Measurements from ENCODE around the gene ALK.

The ALK gene

DNA sequence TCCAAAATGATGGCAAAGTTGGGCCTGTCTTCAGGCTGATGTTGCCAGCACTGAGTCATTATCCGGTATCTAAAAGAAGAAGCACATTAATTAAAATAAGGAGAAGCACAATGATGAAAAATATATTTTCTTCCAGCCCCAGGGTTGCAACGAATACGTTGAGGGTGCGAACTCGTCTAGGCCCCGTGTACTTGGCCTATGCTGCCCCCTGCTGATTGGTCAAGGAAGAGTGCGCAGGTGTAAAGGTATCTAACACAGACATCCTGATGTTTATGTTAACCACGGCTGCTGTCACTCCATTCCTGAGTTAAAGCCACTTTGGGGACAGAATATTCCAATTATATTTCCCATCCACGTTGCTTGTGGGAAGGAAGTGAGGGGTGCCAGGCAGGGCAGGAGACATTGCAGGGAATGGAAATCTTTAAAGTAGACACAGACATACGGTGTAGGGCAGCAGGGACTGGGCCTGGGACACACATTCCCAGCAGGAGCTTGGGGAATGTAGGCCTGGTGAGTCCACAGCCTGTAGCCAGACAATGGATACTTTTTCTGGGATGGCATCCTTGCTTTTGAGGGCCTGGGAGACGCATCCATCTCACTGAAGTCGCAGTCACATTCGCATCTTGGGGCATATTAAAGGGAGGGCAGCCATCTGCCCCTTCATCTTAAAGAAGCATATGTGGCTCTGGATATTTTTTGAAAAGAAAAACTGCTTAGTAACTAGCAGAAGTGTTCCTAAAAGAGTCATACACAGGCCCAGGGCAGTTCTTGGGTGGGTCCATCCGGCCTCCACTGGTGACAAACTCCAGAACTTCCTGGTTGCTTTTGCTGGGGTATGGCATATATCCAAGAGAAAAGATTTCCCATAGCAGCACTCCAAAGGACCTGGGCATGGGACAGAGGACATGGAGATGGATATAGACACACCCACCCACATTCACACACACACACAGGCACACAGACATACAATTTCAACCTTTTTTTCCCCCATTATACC lies 724.3 kb downstream of the ALK start:
- peak; percentile 55 to 75 for DNase-seq (ENCODE audit: low read depth in 2 of 2)

DNA sequence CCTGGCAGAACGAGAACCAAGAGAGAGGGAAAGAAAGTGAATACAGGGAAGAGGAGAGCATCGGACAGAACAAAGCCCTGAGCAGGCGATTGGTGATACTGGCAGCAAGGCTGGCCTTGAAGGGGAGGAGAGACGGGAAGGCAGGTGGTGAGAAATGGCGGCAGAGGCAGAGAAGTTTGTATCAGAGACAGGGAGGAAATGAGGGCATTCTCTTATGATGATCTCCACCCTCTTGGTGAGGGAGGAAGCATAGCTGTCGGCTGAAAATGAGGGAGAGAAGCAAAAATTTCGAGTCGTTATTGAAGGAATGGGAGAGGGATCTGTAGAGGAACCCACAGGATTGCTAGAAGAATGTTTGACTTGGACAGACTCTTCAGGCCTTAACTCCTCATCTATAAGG lies 725.6 kb downstream of the ALK start:
- no peak for DNase-seq (ENCODE audit: low read depth in 2 of 2)

DNA sequence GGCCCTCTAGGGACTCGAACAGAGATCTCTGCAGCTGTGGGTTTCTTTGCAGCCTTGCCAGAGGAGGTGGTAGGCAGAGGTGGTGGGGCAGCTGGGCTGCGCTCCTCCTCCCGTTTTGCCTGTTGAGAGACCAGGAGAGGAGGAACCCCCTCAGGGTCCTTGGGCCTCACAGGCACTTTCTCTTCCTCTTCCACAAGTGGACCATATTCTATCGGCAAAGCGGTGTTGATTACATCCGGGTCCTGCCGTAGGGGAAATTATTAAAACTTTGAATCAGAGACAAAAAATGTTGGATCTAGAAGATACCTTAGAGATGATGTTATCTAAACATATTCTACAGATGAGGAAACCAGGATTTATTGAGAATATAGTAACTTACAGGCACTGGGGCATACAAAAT lies 727.7 kb downstream of the ALK start:
- no peak for DNase-seq (ENCODE audit: low read depth in 2 of 2)

DNA sequence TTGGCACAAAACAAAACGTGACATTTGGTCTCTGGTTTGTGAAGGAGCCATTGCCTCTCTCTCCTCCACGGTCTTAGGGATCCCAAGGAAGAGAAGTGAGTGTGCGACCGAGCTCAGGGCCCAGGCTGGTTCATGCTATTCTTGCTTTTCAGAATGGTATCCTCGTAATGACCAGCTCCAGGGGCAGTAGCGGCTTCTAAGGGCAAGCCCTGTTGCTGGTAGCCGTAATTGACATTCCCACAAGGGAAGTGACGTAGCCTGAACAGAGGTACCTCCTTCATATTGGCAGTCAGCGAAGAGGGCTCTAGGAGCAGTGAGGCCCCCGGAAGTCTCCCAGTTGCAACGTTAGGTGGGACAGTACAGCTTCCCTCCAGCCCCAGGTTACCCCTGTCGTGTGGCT lies 728.3 kb downstream of the ALK start:
- no peak for DNase-seq (ENCODE audit: low read depth in 2 of 2)

DNA sequence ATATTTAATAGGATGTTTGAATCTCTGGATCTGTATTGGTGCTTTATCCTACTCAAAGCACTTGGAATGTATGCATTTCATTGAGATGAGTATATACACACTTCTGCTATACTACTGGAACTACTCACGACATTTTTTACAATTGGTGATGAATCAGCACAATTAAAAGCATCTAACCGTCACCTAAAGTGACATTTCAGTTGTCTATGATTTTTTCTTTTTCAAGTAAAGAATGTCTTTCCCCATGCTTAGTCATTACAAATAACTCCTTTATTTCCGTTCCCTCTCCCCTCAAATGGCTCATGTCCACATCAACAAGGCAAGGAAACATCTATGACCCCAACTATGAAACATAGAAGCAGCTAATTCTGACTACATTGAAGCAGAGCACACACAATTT lies 728.9 kb downstream of the ALK start:
- no peak for DNase-seq (ENCODE audit: low read depth in 2 of 2)

DNA sequence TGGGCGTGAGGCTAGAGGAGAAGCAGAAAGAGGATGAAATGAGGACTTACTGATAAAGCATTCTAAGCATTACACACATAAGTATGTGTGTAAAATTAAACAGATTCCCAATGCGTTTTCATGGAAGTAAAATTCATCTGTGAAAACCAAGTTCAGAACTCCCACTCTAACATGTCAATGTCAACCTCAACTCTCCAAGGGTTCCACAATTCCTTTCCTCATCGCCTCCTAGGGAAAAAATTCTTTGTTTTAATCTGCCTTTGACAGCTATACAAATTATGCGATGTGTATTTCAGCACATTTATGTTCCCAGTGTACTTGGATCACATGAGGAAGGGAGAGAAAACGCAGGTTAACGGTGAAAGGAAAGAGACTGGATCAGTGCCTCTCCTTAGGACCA lies 729.6 kb downstream of the ALK start:
- no peak for DNase-seq (ENCODE audit: low read depth in 2 of 2)

DNA sequence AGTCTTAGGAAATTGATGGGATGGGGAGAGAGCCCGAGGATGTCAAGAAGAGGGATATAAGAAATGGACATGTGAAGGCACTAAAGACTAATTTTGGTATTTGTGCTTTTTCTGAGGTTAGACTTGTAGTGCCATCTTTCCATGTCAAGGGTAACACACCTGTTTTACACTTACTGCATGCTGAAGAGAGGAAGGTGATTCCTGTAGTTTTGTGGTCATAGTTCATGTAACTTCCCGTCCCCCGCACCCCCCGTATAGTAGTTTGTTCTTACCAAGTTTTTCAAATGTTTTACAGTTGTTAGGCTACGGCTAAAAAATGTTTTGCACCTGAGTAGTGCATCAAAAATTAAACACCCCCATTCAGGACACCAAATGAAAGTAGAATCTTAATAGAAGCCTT lies 732.3 kb downstream of the ALK start:
- no peak for DNase-seq (ENCODE audit: low read depth in 2 of 2)

DNA sequence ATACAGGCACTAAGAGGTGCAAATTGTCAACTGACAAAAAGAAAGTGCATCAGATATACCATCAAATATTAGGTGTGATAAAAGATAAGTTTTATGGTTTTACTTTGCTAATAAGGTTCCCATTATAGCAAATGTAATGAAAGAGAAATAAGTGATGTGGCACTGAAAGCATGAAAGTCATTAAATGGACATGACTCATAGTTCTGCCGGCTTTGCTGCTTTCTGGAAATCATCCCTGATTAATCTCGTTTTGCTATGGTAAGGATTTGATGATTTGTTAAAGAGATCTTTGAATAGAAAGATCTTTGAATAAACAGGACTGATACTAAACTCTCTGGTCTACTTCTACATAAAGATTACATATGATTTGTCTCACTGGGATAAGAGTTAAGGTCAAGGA lies 733.5 kb downstream of the ALK start:
- no peak for DNase-seq (ENCODE audit: low read depth in 2 of 2)

DNA sequence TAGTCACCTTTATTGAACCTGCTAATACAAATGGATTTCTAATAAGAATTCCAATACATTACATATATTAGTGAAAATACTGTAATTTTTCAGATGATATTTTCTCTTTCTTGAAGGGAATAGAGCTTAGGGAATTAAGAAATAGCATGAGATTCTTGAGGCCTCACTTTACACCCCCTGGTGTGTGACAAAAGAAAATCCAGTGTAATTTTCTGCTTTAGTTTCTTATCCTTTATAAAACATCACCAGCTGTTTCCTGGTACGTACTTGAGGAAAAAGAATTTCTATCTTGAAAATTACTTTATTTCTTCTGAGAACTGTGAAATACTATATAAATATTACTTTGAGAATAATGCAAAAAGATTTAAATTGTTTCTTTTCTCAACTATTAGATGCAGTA lies 734.6 kb downstream of the ALK start:
- no peak for DNase-seq (ENCODE audit: low read depth in 2 of 2)

DNA sequence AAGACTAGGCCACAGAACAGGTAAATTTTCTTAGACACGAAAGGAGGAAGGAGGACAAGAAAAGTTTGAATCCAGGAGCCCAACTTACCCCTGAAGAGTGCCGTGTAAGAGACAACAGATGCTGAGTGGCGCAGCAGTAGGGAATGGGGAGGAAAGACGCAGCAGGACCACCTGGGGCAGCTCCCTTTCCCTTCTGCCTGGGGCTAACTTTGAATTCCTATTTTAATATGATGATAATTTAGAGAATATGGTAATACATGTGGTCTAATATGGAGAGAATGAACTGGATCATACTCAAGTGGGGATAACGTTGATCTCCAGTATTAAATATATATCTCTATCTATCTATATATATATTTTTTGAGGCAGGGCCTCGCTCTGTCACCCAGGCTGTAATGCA lies 736.9 kb downstream of the ALK start:
- no peak for DNase-seq (ENCODE audit: low read depth in 2 of 2)

DNA sequence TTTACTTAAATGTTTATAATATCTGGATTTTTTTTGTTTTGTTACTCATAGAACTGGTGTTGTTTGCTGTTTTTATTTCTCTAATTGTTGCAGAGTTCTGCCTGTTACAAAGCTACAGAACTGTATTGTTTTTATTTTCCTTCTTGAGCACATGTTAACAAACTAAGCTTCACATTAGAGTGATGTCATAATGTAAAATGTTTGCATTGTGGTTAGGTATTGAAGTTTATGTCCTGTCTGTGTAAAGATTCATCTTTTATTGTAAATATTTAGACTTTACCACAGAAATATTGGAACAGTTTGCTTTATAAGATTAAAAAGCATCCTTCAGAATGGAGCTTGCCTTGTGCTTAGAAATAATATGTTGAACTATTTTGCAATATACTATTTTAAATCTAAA lies 738.5 kb downstream of the ALK start:
- no peak for DNase-seq (ENCODE audit: low read depth in 2 of 2)

DNA sequence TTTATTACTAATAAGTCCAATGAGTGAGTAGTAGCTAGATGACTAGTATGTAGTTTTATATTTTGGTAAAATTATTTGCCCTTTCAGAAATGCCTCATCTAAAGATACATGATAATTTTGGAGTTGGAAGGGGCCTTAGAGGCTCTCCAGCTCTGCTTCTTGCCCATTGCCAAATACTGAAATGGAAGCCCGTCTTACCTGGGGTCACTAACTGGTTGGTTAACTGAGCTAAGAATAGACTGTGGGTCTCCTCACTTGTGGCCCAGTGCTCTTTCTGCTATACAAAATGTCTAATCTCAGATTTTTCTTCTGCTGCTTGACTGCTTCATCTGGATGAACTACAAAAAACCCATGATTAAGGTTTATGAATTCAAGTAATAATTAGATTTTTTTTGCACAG lies 739.1 kb downstream of the ALK start:
- no peak for DNase-seq (ENCODE audit: low read depth in 2 of 2)

DNA sequence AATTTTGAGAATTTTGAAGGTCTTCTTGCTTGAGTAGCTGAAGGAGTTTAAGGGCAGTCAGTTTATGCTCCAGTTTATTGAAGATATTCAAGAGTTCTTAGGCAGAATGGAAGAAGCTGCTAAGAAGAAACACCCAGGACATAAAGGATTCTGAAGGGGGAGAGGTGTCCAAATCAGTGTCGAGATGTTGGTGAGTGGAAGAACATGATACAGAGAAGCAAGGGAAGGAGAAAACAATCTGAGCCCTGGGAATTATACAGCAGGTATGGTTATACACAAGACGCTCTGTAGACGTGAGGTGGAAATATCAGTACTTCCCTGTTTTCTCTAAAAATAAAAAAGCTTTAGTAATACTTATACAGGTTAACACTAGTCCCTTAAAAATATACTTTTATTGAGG lies 746.0 kb downstream of the ALK start:
- no peak for DNase-seq (ENCODE audit: low read depth in 2 of 2)

DNA sequence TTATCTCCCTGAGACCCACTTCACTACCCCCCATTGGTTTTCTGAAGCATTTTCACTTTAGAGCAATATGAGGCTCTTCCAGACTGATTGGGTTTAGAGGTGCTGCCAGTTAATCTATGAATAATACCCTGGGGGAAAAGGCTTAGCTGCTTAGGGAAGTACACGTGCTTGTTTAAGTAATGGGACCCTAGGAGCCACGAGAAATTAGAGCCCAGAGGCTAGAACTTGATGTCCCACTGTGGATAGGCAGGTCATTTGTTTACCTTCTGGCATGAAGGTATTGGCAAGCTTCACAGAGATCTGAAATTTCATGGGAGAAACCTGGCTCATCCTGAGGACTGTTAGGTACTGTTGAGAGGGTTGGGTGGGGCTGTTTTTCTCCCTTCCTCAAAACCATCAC lies 746.4 kb downstream of the ALK start:
- DNase-seq (ENCODE audit: low read depth in 2 of 2) = no peak

DNA sequence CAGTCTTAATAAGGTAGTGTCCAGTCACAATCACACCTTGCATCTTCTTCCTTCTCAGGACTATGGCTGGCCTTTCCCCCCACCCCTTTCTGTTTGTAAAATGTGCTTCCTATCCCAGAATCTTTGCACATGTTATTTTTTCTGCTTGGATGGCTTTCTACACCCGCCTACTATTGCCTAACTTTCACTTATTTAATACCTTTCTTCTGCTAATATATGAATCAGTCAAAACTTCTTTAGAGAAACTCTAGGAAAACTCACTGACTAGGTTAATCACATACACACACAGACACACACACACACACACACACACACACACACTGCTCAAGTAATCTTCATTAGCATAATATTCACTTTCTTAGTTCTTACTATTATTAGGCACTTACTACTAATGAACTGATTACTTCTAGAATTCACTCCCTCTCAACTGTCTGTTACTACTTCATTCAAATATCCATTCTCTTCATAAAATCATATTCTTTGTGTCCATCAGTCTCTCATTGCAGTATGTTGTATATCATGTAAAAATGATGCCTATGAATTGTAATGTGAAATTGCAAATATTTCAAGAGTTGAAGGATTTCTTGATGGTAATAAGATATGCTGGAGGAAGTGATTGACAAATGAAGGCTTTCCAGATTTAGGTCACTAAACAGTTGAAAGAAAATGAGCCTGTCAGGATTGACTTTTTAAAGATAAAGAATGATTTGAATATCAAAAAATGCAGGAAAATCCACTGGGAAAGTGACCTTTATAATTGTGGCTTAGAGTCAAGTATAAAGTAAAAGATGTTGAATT lies 754.9 kb downstream of the ALK start:
- no peak for DNase-seq (ENCODE audit: low read depth in 2 of 2)

DNA sequence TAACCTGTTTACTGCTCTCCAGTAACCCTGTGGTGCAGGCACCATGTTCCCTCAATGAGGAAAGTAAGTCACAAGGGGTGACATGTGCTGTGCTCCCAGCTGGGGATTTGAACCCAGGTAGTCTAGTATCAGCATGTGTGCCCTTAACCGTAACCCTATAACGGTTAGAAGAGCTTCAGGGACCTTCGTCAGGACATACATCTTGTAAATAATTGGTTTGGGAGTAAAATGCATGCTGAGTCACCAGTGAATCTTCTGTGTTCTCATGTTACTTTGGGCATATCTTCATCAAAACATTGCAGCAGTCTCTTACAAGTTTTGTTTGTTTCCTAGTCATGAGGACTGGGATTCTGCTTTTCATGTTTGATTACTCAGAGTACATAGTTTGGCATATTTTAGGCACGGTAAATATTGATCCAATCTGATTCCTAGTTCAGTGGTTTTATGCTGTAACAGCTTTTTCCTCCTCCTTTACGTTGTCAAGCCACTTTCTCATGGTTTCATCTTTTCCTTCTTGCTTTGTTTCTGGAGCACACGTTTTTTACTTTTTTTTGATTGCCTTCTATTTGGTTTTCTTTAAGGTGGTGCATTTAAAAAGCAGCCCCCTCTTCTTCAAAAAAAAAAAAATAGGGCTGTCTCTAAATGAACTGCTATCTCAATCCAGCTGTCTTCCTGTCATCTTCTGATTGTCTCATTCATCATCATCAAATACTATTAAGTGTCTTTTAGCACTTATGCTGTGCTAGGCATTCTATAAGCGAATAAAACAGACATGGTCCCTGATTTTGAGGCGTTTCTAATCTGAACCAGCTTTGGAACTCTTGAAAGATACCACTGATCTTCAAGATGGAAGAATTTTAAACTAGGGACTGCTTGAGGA lies 755.8 kb downstream of the ALK start:
- DNase-seq (ENCODE audit: low read depth in 2 of 2) = no peak

DNA sequence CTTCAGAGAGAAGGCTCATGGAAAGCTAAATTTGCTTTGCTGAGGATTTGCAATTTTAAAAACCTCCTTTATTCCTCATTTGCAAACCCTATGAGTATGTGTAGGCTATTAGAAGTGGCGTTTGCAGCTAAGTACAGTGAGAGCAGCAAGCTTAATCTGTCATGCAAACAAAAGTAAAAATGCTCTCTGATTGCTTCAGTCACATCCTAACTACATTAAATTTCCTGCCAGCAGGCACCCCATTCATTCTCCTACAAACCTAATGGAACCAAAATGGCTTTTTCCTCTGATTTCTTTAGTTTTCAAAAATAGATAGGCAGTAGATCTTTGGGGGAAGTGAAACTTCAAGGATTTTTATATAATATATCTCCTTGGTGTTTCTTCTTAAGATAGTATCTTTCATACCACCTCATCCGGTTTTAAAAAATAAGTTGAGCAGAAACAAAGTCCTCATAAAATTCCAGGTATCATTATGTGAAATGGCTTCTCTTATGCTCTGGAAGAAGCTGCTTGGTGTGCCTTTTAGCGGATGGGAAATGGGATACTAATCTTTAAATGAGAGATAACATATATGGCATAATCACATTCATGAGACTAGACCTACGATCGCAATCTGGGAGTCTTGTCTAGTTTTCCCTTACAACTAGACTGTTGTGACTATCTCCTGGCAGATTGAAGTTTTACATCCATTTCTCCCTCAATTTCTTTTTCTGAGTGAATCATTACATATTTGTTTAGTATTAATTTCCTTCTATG lies 757.1 kb downstream of the ALK start:
- no peak for DNase-seq (ENCODE audit: low read depth in 2 of 2)

DNA sequence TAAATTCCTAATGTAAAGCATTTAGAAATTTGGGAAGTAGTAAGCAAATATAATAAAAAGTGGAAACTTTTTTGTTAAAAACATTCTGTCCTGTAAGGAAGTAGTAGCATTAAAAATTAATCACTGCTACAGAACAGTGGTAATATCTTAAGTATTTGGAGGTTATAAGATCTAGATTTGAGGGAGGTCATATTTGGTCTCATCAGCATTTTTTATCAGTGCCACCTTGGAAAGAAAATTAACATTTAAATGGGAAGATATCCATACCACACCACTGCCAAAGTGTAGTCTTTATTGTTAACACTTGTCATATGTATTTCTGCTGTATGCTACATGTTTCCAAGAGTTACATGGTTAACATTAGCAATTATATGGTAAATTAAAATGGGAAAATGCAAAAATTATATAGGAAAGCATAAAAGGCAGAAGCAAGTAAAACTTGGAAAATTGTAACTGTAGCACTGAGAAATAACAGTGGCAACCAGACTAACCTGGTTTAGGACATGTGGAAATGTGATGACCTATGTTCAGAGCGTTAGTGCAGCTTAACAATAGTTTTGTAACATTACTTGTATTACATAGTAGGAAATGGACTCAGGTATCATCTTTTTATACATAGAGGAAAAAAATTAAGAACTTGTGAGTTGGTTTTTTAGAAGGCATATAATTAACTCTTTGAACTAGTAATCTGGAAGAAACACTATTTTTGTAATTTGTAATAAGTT lies 759.0 kb downstream of the ALK start:
- no peak for DNase-seq (ENCODE audit: low read depth in 2 of 2)

DNA sequence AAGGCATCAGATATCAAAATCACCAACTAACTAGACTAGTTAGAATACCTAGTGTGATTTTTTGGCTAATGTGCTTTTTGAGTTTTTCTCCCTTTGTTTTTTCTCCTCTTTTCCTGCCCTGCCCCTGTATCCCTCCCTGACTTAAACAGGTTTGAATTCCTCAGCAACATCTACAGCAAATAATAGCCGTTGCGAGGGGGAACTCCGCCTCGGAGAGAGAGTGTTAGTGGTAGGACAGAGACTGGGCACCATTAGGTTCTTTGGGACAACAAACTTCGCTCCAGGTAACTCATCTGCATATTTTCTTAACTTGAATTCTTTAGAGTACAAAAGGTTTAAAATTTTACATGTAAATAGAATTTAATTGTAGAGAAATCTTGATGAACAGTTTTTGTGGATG lies 761.2 kb downstream of the ALK start:
- DNase-seq (ENCODE audit: low read depth in 2 of 2) = no peak

DNA sequence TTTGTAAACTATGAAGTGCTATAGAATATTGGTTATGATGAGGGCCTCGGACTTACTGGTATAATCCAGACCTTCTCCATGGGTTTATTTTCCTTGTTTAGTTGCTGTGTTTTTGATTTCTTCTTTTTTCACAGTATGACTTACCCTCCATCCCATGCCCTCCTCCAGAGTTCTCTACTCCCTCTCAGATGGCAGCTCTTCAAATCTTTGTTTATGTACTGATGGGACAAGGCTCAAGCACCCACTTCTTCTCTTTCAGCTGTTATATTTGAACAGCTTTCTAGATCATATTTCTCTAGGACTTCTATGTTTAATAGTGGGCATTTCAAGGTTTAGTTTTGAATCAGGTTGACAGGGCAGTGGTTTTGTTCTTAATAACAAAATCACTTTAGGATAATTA lies 762.3 kb downstream of the ALK start:
- no peak for DNase-seq (ENCODE audit: low read depth in 2 of 2)

DNA sequence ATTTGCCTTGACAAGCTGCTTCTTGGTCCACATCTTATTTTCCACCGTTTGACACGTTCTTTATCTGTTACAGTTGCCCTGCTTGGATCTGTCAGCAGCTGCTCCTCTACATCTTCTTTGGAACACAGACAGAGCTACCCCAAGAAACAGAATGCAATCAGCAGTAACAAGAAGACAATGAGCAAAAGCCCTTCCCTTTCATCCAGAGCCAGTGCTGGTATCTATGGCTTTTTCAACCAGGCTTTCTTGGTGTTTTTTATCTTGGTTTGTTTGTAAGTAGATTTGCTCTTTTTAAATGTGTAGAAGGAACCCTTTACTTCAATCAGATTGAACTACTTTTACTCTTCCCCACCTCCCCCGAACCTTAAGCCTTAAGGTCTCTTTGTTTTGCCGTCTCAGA lies 764.3 kb downstream of the ALK start:
- DNase-seq (ENCODE audit: low read depth in 2 of 2) = no peak

All from stimulated activated CD4-positive, alpha-beta T cell treated with anti-CD3 and anti-CD28 coated beads, Interleukin-12 subunit alpha, Interleukin-12 subunit beta, amount 100 ng/mL, for 24 hours (primary cell).